HEK293T (cell line): Measurements from ENCODE around the gene DBH.

ENCODE experiments used
- ELF4 ChIP-seq: fragments of 450-650 bp; IDR thresholded peaks from 2 replicates; pipeline ENCODE4 v1.6.1; 2017; ENCODE audit warnings: antibody characterized with exemption
- FOXM1 ChIP-seq: fragments of 450-650 bp; IDR thresholded peaks from 2 replicates; pipeline ENCODE4 v1.6.1; 2017; ENCODE audit warnings: mild to moderate bottlenecking, borderline replicate concordance
- HDGF ChIP-seq: fragments of 450-650 bp; IDR thresholded peaks from 2 replicates; pipeline ENCODE4 v1.6.1; 2017; ENCODE audit warnings: antibody characterized with exemption, borderline replicate concordance
- L3MBTL2 ChIP-seq: fragments of 450-650 bp; conservative IDR thresholded peaks from 2 replicates; pipeline ENCODE4 v1.6.1; 2016; ENCODE audit warnings: mild to moderate bottlenecking
- NFRKB ChIP-seq: fragments of 450-650 bp; IDR thresholded peaks from 2 replicates; pipeline ENCODE4 v1.6.1; 2016; ENCODE audit warnings: mild to moderate bottlenecking, moderate library complexity
- SP1 ChIP-seq: fragments of 450-650 bp; IDR thresholded peaks from 2 replicates; pipeline ENCODE4 v1.6.1; 2017
- SUZ12 ChIP-seq: fragments of 450-650 bp; IDR thresholded peaks from 2 replicates; pipeline ENCODE4 v1.6.1; 2016; ENCODE audit warnings: mild to moderate bottlenecking

DNA sequence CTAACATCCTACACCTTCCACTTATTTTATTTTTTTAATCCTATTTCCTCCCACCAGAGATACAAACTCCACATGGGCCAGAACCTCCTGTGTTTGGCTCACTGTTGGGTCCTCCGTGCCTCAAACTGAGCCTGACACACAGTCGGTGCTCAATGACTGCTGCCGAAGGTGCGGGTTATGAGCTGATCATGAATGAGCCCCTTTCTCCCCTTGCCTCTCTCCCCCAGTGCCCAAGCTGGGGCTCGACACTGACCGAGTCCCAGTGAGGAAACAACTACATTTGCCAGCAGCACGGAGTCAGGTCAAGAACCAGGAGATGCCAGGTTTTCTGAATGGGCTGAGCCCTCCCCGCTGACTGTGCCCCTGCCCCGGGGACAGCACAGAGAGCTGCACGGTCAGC lies 57.0 kb downstream of the DBH start:
- TF ChIP-seq NFRKB (no peak), SP1 (no peak), ELF4 (no peak), SUZ12 (no peak), FOXM1 (no peak), HDGF (no peak), L3MBTL2 (no peak)
